GM23338 (cell line): Measurements from ENCODE around the gene ADCY3.

Experiments used
- CREB1 ChIP-seq: fragments of 250-450 bp; sonication (Bioruptor Pico); IDR thresholded peaks from 2 replicates; pipeline ENCODE4 v1.5.0; 2020; ENCODE audit warnings: low read depth, mild to moderate bottlenecking, moderate library complexity
- EZH2 ChIP-seq: fragments of 200-600 bp; sonication (generic); IDR thresholded peaks from one replicate; pipeline ENCODE4 v1.8.0; 2017; ENCODE audit warnings: antibody characterized with exemption, mild to moderate bottlenecking, low read depth; ENCODE audit not compliant: unreplicated experiment
- EZH2phosphoT487 ChIP-seq: fragments of 200-600 bp; sonication (generic); IDR thresholded peaks from one replicate; pipeline ENCODE4 v1.8.1; 2018; ENCODE audit warnings: antibody characterized with exemption; ENCODE audit not compliant: unreplicated experiment
- JUNB ChIP-seq: IDR thresholded peaks from one replicate; pipeline ENCODE4 v1.6.1; 2016; ENCODE audit warnings: antibody characterized with exemption; ENCODE audit not compliant: unreplicated experiment
- NANOG ChIP-seq: IDR thresholded peaks from 2 replicates; pipeline ENCODE4 v1.6.1; 2016; ENCODE audit warnings: antibody characterized with exemption, borderline replicate concordance
- POLR2AphosphoS5 ChIP-seq: IDR thresholded peaks from 2 replicates; pipeline ENCODE4 v1.6.1; 2016; ENCODE audit warnings: antibody characterized with exemption, low read depth
- REST ChIP-seq: IDR thresholded peaks from one replicate; pipeline ENCODE4 v1.6.1; 2018; ENCODE audit warnings: antibody characterized with exemption; ENCODE audit not compliant: unreplicated experiment
- TF ChIP-seq, protein P1 (sequence below), 2 experiments: fragments of 200-600 bp in 1 of 2; sonication (generic) in 1 of 2; conservative IDR thresholded peaks; 2 replicates each; pipeline versions ENCODE4 v1.5.1 to v1.6.1; 2016 to 2017; ENCODE audit warnings: antibody characterized with exemption in 2 of 2, low read depth in 2 of 2, mild to moderate bottlenecking in 2 of 2, moderate library complexity in 1 of 2

- TF ChIP-seq, protein P1, sequence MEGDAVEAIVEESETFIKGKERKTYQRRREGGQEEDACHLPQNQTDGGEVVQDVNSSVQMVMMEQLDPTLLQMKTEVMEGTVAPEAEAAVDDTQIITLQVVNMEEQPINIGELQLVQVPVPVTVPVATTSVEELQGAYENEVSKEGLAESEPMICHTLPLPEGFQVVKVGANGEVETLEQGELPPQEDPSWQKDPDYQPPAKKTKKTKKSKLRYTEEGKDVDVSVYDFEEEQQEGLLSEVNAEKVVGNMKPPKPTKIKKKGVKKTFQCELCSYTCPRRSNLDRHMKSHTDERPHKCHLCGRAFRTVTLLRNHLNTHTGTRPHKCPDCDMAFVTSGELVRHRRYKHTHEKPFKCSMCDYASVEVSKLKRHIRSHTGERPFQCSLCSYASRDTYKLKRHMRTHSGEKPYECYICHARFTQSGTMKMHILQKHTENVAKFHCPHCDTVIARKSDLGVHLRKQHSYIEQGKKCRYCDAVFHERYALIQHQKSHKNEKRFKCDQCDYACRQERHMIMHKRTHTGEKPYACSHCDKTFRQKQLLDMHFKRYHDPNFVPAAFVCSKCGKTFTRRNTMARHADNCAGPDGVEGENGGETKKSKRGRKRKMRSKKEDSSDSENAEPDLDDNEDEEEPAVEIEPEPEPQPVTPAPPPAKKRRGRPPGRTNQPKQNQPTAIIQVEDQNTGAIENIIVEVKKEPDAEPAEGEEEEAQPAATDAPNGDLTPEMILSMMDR (conservative IDR thresholded peaks at IDR 0.05; ENCODE audit: low read depth in 2 of 2), result no peak
- TF ChIP-seq EZH2, result no peak
- TF ChIP-seq REST, result no peak
- TF ChIP-seq POLR2AphosphoS5, result no peak
- TF ChIP-seq EZH2phosphoT487, result no peak
- TF ChIP-seq NANOG, result no peak
- no peak for TF ChIP-seq JUNB
- TF ChIP-seq CREB1 (CRISPR knock-in tag), result no peak
Observed at GRCh38 chr2:24830786-24831185, 89.3 kb downstream of the ADCY3 start.
